GM18867 (cell line): ENCODE measurements around the gene SARNP.
"Not testable (repeated sequence)": the region's sequence is repeated elsewhere in the genome, so short reads cannot be mapped to it uniquely, and the experiment has no call there.

Source experiments
- ATAC-seq: cut with Tn5 transposase; IDR thresholded peaks from one replicate; pipeline ENCODE4 v1.9.1; 2021; ENCODE audit warnings: mild to moderate bottlenecking, moderate library complexity; ENCODE audit not compliant: unreplicated experiment

Gene SARNP

DNA sequence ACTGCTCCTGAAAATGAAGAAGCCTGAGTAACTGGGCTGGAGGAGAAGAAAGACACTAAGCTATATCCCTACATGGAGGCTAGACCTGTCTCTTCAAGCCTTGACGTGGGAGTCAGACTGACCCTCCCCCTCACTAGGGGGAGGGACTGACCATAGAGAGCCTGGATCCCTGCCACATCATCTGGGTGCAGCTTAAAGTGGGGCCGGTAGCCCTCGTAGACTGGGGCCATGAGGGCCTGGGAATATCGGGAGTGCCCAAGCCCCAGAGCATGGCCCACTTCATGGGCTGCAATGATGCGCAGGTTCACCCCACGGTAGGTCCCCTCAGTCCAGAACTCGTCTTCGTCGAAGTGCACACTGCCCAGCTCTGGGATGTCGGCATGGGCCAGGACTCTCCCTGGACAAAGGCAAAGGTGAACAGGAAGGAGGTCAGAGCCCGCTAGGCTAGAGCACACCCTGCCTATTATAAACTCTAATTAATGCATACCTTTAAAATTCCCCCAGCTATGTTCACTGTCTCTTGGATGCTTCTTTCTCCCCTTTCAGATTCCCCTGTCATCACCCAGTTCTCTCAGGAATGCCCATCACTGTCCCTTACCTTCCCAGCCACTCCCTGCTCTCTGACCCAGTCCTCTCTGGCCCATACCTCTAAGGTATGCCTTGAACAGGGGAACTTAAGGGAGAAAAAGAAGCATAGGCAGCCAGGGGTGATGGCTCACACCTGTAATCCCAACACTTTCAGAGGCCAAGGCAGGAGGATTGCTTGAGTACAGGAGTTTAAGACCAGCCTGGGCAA, 22.0 kb upstream of the SARNP start:
- ATAC-seq = no peak

DNA sequence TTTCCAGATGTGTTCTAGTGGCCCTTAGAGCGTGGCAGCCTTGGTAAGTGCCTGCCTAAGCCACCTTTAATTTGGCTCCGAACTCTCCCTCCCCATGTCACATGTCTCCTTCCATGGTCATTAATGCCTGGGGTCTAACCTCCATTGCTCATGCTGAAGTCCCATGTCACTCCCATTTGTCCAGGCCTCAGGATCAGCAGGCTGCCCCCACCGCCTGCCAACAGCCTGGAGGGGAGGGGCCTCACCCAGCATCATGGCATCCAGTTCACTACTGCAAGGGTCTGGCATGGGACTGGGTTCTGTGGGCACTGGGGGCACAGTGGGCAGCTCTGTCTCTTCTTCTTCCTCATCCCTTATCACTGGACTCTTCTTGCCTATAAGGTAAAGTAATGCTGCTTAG, 20.8 kb upstream of the SARNP start:
- ATAC-seq = no peak

DNA sequence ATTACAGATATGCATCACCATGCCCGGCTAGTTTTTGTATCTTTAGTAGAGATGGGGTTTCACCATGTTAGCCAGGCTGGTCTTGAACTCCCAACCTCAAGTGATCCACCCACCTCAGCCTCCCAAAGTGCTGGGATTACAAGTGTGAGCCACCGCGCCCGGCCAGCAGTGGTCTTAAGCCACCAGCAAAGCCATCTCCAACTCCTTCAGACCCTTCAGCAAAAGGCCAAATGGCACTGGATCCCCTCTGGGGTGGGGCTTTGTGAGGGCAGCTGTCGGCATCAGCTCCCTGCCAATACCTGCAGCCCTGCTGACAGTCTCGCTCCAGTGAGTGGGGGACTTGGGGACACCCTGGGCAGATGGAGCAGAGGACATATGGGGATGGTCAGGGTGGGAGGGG, 16.9 kb upstream of the SARNP start:
- ATAC-seq = not testable (repeated sequence)

DNA sequence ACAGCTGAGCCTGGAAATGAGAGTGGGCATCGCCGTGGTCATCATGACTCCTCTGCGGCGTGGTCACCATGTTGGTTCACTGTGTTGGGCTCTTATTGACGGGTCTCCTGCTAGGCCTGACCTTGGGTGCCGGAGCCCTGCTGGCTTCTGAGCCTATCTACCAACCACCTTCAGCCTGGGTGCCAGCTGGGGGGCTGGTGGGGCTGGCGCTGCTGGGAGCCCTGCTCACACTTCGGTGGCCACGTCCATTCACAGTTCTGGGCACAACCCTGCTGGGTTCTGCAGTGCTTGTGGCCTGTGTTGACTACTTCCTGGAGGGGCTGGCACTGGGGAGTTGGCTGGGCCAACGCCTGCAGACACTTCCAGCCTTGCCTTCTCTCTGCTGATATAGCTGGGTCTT, 15.5 kb upstream of the SARNP start:
- ATAC-seq = no peak

DNA sequence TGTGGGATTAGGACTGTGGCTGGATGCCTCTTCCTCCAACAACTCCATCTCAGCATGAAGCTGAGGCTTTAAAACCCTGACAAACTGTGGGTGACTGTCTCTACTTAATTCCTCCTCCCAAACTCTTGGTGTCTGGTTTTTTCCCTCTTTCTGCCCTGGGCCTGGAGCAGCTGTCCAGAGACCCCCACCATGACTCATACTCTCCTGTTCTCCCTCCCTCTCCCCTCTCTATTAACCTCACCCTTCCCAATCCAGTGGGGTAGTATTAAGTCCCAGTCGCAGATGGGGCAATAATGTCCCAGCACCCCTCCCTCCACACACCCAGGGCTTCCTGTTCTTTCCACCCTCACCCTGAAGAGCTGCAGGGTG, 13.9 kb upstream of the SARNP start:
- no peak for ATAC-seq

DNA sequence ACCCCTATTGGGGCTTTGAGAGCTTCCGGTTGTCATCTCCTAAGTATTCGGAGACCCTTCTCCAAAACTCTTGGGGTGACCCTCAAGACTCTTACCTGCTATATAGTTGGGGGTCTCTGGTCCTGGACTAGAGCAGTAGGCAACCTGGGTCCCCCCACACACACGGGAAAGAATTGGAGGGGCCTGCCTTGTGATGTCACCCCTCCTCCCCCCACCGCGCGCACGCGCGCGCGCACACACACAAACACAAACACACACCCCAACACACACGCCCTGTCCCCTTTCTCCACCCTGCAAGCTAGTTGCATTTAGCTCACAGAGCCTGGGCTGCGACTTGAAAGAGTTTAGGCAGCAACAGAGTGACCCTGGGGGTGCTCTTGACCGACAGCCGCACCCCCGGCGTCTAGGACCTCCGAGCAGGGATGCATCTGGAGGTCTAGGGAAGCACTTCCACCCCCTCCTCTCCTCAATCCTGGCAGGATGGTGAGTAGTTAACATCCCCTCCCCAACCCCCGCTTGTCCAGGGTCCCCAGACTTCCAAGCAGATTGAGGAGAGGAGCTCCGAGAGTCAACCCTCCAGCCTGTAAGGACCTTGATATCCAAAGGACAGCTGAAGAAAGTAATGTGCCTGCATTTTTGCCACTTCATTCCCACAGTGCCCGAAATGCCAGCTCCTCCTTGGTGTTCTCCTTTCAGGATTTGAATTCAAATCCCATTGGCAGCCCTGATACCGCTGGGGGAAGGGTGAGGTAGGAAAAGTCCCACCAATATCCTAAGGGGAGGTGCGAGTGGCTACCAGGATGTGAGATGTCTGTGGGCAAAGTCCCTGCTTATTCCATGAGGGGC, 13.3 kb upstream of the SARNP start:
- no peak for ATAC-seq

DNA sequence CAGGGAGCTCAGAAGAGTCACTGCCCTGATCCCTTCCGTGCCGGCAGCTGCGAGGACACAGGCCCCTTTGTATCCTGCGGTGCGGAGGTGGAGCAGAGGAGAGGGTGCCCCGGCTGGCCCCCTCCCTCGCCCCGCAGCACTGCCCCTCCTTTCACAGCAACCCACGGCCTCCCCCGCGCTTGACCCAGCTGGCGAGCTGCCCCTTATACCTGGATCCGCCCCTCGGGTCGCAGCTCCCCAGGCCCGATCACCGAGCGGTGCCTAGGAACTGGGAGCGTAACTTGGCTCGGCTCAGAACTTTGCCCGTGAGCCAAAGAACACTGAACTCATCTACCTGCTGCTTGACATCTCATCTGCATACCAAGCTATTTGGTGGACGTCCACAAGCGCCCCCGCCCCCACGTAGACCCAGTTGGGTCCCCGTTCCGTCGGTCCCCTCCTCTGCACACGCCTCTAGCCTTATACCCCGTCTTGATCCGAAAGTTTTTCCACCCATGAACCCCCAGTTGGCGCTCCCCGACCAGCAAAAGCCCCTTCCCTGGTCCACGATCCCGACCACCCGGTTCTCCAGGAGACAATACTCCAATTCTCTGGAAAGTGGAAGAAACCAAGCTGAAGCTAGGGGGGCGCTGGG, 12.6 kb upstream of the SARNP start:
- peak; percentile 15 for ATAC-seq

DNA sequence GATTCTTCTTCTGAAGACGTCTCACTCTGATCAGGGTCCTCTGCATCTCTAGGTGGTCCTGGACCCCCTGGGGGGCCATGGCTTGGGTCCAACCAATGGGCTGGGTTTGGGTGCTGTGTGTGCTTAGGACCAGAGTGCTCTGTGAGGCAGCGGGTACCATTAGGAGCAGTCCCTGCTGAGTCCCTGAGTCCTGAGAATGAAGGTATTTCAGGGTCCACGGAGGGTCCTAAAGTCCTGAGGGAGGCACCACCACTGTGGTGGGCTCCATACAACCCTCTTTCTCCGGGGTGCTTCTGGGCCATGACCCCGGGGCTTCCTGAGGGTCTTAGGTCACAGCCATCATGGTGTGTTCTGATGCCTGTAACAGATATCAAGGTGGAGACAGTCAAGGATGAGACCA, 10.8 kb upstream of the SARNP start:
- no peak for ATAC-seq

DNA sequence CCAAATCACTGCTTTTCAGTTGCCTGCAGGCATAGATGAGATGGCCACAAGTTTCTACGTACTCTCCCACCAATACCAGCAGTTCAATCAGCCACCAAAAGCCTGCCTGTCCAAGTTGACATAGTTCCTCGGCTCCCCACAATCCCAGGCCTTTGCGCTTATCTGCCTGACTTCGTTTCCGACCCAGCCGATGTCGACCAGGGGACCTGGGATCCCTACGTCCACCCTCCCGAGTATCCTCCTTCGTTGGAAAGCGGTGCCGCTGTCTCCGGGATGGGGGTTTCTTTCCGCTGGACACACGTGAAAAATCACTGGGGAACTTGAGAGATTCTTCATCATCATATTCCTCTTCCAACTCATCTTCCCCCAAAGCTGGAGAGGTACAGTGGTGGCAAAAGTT, 10.3 kb upstream of the SARNP start:
- ATAC-seq = no peak

DNA sequence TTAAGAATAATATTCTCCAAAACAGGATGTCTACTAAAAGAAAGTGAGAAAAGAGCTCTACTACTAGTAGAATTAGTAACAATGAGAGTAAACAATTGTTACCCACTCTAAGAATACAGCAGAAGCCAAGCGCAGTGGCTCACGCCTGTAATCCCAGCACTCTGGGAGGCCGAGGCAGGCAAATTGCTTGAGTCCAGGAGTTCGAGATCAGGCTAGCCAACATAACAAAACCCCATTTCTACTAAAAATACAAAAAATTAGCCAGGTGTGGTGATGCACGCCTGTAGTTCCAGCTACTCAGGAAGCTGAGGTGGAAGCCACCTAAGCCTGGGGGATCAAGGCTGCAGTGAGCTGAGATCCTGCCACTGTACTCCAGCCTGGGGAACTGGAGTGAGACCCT, 7.2 kb upstream of the SARNP start:
- ATAC-seq = no peak

DNA sequence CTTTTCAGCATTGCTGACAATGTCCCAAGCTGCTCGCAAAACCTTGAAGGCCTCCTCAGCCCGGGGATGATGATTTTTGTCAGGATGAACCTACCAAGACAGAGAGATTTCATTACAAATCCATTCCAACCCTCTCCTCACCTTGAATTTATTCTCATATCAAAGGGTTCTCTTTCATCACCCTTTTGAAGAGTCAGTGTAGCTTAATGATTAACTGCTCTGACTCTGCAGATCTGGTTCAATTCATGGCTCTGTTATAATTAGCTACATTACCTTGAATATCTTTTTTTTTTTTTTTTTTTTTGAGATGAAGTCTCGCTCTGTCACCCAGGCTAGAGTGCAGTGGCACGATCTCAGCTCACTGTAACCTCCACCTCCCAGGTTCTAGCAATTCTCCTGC, 5.9 kb upstream of the SARNP start:
- ATAC-seq = no peak

DNA sequence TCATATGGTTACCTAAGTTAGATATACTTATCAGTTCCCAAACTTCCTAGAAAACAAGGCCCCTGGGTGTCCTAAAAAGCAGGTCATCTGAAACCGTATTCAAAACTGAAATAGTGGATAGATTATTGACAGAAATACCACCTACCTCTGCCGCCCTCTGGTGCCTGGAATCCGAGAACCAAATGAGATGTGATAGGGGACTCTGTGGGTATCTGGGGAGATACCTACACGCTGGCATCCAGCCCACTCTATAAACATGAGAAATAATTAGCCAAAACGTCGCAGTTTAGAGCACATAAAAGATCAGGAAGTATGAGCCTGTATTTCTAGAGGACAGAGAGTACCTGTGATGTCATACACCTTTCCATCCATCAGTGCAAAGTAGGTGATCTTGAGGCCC, 4.7 kb upstream of the SARNP start:
- no peak for ATAC-seq

DNA sequence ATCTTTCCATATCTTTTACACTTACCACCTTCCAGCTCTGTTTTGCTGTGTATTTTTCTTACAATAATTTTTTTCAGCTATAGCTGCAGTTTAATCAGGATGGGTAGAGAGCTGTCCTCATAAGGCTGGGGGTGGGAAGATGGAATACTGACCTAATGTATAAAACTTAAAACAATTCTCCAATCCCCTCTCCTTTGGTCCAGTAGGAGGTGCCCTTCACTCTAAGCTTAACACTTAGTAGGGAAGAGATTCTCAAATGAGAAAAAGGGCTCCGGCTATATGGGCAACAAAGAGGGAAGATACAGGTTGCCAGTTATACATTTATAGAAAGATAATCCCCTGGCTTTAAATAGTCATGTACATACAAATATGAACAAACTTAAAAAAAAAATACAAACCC, 3.2 kb upstream of the SARNP start:
- no peak for ATAC-seq

DNA sequence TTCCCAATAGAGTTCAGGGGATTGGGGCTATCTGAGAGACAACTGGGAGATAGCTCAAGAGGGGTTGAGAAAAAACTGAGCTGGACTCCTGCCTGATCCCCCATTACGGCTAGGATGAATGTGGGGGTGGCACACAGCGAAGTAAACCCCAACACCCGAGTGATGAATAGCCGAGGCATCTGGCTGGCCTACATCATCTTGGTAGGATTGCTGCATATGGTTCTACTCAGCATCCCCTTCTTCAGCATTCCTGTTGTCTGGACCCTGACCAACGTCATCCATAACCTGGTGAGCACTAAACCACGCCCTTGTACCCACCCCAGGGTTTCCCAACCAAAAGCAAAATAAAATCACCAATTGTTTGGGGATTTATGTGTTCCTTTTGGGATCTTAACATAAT, 1.4 kb upstream of the SARNP start:
- ATAC-seq = no peak

DNA sequence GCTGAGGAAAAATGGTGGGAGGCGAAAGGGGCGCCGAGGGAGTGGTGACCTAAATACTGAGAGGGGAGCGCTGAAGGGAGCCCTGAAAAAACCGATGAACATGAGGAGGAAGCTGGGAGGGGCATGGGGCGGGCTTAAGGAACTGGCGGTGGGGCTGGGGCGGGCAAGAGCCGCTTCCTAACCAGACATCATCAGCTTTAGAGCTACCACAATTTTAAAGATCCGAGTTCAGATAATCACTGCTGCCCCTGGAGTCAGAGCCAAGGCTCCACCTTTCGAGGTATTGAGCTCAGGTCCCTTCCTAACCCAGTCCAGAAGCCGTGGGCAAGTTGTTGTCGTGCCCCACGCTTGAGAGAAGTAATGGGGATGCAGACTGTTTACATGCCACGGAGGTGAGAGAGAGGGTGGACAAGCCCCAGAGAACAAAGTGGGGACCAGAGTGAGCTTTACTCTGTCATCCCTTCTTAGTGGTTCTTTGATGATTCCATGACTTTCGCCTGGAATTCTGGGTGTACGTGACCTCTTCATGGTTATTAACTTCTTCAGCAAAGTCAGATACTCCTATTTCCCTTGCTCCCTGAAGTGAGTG, 710 bp upstream of the SARNP start:
- peak; percentile 29 for ATAC-seq

DNA sequence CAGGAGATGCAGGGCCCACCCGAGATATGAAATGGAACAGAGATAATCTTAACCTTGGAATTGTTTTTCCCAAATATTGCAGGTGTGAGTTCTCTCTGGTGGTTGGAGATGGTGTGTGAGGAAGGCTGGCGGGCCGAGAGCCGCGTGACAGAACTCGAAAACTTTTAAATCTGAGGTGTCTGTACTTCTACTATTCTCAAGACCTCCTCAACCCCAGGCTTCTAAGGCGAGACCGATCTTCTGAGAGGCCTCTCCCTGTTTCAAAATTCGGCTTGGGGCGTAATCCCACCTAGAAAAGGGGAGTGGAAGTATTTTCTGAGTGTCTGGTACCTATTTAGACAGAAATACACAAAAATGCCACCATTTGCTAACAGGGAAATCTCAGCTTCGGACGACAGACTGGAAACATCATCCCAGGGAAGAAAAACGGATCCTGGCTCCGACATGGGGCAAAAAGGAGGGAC, 611 bp downstream of the SARNP start:
- ATAC-seq = no peak

DNA sequence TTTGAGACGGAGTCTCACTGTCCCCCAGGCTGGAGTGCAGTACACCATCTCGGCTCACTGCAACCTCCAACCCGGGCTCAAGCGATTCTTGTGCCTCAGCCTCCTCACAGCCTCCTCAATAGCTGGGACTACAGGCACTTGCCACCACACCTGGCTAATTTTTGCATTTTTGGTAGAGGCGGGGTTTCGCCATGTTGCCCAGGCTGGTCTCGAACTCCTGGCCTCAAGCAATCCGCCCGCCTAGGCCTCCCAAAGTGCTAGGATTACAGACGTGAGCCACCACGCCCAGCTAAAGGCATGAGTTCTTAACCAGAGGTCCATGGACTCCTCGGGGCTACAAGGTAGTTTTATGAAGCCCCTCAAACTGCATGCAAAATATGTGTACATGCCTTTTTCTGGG, 2.1 kb downstream of the SARNP start:
- ATAC-seq = no peak

DNA sequence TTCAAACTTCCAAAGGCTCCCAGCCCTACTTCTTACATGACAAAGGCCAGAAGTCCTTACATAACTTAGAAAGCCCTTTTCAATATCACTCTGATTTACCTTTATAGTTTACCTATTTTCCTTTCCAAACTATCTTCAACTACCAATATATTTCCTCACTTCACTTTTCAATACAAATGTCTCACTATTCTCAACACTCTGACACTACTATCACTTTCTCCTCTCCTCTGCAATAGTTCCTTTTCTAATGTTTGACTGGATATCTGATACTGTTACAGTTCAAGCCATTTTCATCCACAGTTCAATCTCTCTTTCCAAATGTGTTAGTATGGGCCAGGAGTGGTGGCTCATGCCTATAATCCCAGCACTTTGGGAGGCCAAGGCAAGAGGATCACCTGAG, 3.3 kb downstream of the SARNP start:
- no peak for ATAC-seq

DNA sequence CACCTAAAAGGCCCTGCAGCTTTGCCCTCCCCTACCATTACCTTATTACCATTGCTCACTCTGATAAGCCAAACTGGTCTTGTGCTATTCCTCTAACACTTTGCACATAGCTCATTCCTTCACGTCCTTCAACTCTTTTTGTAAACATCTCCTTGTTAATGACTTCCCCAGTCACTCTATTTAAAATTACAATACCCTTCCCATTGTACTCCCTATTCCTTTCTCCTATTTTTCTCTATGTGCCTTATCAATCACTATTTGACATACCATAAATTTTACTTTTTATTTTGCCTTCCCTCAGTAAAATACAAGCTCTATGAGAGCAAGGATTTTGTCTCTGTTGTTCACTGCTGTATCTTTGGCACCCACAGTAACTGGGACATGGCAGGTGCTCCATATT, 5.4 kb downstream of the SARNP start:
- ATAC-seq = no peak

DNA sequence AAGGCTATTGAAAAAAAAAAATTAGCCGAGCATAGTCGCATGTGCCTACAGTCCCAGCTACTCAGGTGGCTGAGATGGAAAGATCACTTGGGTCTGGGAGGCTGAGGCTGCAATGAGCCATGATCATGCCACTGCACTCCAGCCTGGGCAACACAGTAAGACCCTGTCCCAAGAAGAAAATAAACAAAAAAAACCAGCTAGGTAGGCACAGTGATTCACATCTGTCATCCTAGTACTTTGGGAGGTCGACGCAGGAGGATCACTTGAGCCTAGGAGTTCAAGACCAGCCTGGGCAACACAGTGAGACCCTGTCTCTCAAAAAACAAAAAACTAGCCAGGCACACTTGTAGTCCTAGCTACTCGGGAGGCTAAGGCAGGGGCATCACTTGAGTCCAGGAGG, 8.2 kb downstream of the SARNP start:
- no peak for ATAC-seq

DNA sequence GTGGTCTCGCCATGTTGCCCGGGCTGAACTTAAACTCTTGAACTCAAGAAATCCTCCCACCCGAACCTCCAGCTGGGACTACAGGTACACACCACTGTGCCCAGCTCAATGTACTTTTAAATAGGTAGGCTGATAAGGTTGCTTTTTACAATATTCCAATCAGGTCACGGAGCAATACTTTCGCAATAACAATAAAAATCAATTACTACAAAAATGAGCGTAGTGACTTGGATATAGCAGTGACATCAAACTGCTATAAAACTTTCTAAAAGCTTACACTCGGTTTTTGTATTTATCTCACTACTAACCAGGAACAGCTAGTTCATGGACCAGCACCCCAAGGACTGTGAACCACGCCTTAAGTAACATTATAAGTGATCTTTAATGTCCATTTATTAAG, 10.5 kb downstream of the SARNP start:
- no peak for ATAC-seq

DNA sequence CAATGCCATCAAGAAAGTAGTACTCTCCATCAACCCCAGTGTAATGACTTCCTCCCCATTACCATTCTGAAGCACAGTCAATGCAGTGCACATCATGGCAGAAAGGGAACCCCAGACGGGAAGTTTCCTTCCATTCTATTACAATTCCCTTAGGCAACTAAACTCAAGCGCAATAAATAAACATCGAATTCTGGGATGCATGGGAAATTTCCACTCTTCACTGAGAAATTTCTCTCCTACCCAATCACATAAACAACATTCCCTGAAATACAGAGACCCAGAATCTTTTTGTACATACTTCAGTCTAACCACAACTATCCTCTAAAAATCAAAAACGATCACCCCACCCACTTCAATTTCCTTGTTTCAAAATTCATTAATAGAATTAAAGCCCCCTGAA, 20.0 kb downstream of the SARNP start:
- ATAC-seq = no peak
